GM18951 (cell line): Measurements from ENCODE around the gene CMC2.

Experiments
- POLR2A ChIP-seq: IDR thresholded peaks from 4 replicates; pipeline ENCODE4 v1.6.1; 2011; ENCODE audit warnings: mild to moderate bottlenecking; ENCODE audit not compliant: insufficient read length, insufficient read depth; ENCODE audit errors: extremely low read depth
- in situ Hi-C: fragments of 300-500 bp; cut with MboI; formaldehyde crosslinking; loops from one replicate; pipeline ENCODE4 v1.12.0; 2022; ENCODE audit warnings: low sequenced_read_pairs, mixed read lengths, inconsistent platforms; ENCODE audit not compliant: unreplicated experiment

The CMC2 gene

GRCh38 chr16:80994451-80994850 lies 12.2 kb downstream of the CMC2 start:
- in situ Hi-C loops, result no loop called here
- TF ChIP-seq POLR2A, result no peak

DNA sequence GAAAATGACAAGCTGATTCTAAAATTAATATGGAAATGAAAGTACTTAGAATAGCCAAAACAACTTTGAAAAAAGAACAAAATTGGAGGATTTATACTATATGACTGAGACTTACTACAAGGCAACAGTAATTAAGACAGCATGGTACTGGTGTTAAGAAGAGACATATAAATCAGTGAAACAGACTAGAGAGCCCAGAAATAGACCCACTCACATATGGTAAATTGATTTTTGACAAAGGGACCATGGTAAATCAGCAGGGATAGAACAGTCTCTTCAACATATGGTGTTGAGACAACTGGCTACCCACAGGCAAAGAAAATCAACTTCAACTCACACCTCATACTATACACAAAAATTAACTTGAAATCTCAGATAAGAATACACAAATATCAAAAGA lies 12.9 kb downstream of the CMC2 start:
- in situ Hi-C loops, result no loop called here
- TF ChIP-seq POLR2A, result no peak

DNA sequence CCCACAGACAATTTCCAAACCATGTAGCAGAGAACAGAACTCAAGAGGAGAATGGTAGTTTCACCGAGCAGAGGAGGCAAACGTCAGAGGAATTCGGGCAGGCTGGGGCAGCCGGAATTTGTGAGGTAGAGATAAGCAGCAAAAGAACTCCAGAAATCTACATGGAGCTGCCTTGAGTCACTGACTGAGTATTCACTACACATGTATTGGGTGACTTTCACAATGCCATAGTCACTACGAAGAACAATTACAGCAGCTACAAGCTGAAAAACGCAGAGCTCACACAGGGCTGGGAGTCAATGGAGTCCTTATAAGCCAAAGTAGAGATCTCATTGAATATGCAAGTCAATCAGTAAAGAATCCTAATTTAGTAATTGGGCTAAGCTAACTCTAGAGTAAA lies 13.4 kb downstream of the CMC2 start:
- TF ChIP-seq POLR2A, result no peak
- in situ Hi-C loops, result no loop called here

DNA sequence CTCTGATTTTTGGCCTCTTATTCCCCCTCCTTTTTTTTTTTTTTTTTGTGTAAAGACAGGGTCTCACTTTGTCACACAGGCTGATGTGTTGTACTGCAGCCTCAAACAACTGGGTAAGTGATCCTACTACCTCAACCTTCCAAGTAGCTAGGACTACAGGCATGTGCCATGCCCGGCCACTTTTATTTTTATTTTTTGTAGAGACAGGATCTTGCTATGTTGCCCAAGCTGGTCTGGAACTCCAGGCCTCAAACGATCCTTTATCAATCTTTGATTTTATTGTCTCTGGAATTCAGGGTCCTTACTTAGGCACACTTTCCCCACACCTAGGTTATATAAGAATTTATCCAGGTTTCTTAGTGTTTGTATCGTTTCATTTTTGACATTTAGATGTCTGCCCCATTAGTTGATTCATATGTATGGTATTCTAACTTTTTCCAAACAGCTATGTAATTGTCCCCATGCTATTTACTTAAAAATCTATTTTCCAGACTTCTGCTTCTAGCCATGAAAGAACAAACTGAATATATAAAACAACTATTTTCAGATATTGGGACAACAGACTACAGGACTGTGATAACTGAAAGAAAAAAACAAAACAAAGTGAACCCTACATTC lies 13.9 kb downstream of the CMC2 start:
- TF ChIP-seq POLR2A, result no peak
- in situ Hi-C loops, result no loop called here

DNA sequence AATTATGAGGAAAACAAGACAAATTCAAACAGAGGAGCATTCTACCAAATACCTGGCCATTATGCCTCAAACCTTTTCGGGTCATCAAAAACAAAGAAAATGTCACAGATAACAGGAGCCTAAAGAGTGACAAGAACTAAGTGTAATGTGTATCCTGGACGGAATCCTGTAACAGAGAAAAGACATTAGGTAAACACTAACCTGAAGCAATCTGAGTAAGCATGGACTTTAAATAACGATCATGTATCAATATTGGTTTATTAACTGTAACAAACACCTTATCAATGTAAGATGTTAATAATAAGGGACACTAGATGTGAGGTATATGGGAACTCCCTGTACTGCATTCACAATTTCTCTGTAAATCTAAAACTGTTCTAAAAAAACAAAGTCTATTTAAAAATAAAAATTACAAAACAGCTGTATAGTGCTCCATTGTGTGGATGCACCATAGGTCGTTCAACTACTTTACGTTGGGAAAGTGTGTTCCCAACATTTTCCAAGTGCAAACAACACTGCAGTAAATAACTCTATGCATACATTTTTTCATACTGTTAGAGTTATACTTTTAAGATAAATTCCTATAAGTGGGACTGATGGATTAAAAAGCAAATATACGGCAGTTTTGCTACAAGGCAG lies 14.8 kb downstream of the CMC2 start:
- in situ Hi-C loops, result no loop called here
- TF ChIP-seq POLR2A, result no peak

DNA sequence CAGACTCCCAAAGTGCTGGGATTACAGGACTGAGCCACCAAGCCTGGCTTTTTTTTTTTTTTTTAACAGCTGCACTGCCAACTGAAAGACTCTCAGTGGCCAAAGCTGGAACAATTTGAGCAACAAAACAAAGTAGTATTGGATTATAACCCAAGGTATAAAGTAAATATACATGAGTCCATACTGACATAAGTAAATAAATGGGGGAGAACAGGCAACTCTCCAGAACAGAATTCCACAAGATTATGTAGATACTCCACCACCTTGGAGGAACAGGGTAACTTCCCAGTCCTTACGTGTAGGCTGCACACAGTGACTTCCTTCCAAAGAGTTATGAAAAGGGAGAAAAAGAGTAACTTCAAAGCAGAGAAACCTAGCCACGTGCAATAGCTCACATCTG lies 15.7 kb downstream of the CMC2 start:
- no peak for TF ChIP-seq POLR2A
- in situ Hi-C loops, result no loop called here

DNA sequence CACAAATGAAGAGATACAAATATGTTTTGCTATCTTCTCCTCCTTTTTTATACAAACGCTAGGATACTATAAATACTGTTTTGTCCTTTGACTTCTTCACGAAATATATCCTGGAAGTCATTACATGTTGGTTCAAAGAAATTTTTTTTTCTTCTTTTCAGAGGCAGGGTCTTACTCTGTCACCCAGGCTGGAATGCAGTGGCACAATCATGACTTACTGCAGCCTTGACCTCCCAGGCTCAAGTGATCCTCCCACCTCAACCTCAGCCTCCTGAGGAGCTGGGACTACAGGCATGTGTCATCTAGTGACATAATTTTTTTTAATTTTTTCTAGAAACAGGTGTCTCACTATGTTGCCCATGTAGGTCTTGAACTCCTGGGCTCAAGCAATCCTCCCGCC lies 16.1 kb downstream of the CMC2 start:
- in situ Hi-C loops, result no loop called here
- no peak for TF ChIP-seq POLR2A

- in situ Hi-C loops, result no loop called here
- TF ChIP-seq POLR2A, result no peak
Observed at GRCh38 chr16:80989801-80990200, 16.9 kb downstream of the CMC2 start.

GRCh38 chr16:80988756-80989155 lies 17.9 kb downstream of the CMC2 start:
- in situ Hi-C loops, result no loop called here

GRCh38 chr16:80986557-80986956 lies 20.1 kb downstream of the CMC2 start:
- TF ChIP-seq POLR2A, result no peak
- in situ Hi-C loops, result no loop called here

More at GRCh38 chr16:80988756-80989155, 17.9 kb downstream of the CMC2 start:
- TF ChIP-seq POLR2A, result no peak

- in situ Hi-C loops, result no loop called here
- no peak for TF ChIP-seq POLR2A
Observed at GRCh38 chr16:80985611-80986010, 21.1 kb downstream of the CMC2 start.

GRCh38 chr16:80984124-80984892 lies 22.4 kb downstream of the CMC2 start:
- in situ Hi-C loops, result no loop called here
- TF ChIP-seq POLR2A, result no peak

GRCh38 chr16:80982646-80983045 lies 24.0 kb downstream of the CMC2 start:
- TF ChIP-seq POLR2A, result no peak
- in situ Hi-C loops, result no loop called here

- in situ Hi-C loops, result no loop called here
- TF ChIP-seq POLR2A, result no peak
Observed at GRCh38 chr16:80981103-80981502, 25.6 kb downstream of the CMC2 start.
